22Rv1 (cell line): ENCODE measurements around the gene MRPL18.

Source experiments
- CTCF ChIP-seq: fragments of 450-650 bp; IDR thresholded peaks from 2 replicates; pipeline ENCODE4 v1.5.1; 2017; ENCODE audit warnings: mild to moderate bottlenecking
- ZFX ChIP-seq: fragments of 450-650 bp; IDR thresholded peaks from 2 replicates; pipeline ENCODE4 v1.6.1; 2017; ENCODE audit warnings: antibody characterized with exemption, borderline replicate concordance

- TF ChIP-seq CTCF = no peak
- no peak for TF ChIP-seq ZFX
Measured at GRCh38 chr6:159788753-159789376, 1.4 kb upstream of the MRPL18 start.
